Upper lobe of left lung (tissue), 6 donors: ENCODE results near the gene SLC9B1. TPM values are rescaled to one million over a fixed set of nuclear protein-coding genes. Genes with fewer than 3 reads are reported as not detected.
"Not testable (repeated sequence)": the region's sequence is repeated elsewhere in the genome, so short reads cannot be mapped to it uniquely, and the experiment has no call there.

Experiments
- ATAC-seq, 2 donors: fragments of 200-7000 bp; cut with Tn5 transposase; one replicate each; pipeline ENCODE4 v1.9.1; 2022; ENCODE audit warnings: mild to moderate bottlenecking in 2 of 2, moderate library complexity in 2 of 2; ENCODE audit not compliant: low FRiP score in 2 of 2
- DNase-seq, 2 donors: peaks; one replicate each; pipeline ENCODE4 v3.0.0-alpha.2; 2019 to 2020
- H3K27ac ChIP-seq, 4 donors: fragments of 200-600 bp; sonication (generic); one replicate each; pipeline ENCODE4 v1.5.1; 2016 to 2019
- H3K27me3 ChIP-seq, 4 donors: fragments of 200-600 bp; sonication (generic); one replicate each; pipeline ENCODE4 v1.5.1; 2017 to 2019
- H3K36me3 ChIP-seq, 4 donors: fragments of 200-600 bp; sonication (generic); one replicate each; pipeline ENCODE4 v1.5.1; 2016 to 2019
- H3K4me1 ChIP-seq, 4 donors: fragments of 200-600 bp; sonication (generic); one replicate each; pipeline ENCODE4 v1.5.1; 2018 to 2019
- H3K4me3 ChIP-seq, 4 donors: fragments of 200-600 bp; sonication (generic); one replicate each; pipeline ENCODE4 v1.5.1; 2017 to 2019; ENCODE audit warnings: mild to moderate bottlenecking in 2 of 4, moderate library complexity in 1 of 4
- H3K9me3 ChIP-seq, 4 donors: fragments of 200-600 bp; sonication (generic); one replicate each; pipeline ENCODE4 v1.5.1; 2018 to 2019
- CTCF ChIP-seq, 6 experiments: fragments of 450-650 bp in 4 of 6; fragments of 200-600 bp in 2 of 6; sonication (generic) in 2 of 6; IDR thresholded peaks; one replicate each; pipeline ENCODE4 v1.5.1; 2016 to 2019; ENCODE audit warnings: antibody characterized with exemption in 6 of 6
- EP300 ChIP-seq, 4 donors: sonication (generic); formaldehyde crosslinking; IDR thresholded peaks; one replicate each; pipeline ENCODE4 v1.5.1; 2017; ENCODE audit warnings: antibody characterized with exemption in 4 of 4, control low read depth in 2 of 4
- POLR2A ChIP-seq, 4 donors: fragments of 450-650 bp; IDR thresholded peaks; one replicate each; pipeline ENCODE4 v1.5.1; 2016 to 2017; ENCODE audit warnings: antibody characterized with exemption in 4 of 4, mild to moderate bottlenecking in 2 of 4
- POLR2AphosphoS5 ChIP-seq, 2 donors: sonication (generic); formaldehyde crosslinking; IDR thresholded peaks; one replicate each; pipeline ENCODE4 v1.5.1; 2017; ENCODE audit warnings: antibody characterized with exemption in 2 of 2
- WGBS, 2 donors: methylation state at CpG; one replicate each; pipeline ENCODE4 v1.1.5; 2017 to 2018; 5-methylcytosine and 5-hydroxymethylcytosine counted together
- total RNA-seq, 6 donors: library from RNA; depleted of rRNA in 4 of 6; stranded (reverse); fragments of >200 nt in 4 of 6; gene quantifications; one replicate each; pipeline versions ENCODE4 v1.1.0 to v1.2.1, GENCODE V29; 2016 to 2021
- donor health status: DM: no; HTN: no; CAD: no; lungs with moderate emphysema.
- donor health status: DM: no; HTN: yes; CAD: no; lungs with severe emphysema.

Gene SLC9B1
- total RNA-seq, 6 donors from 2014 or later = 0.44 to 1.4 (median 0.62) TPM; not detected in 2

- WGBS, 2 donors = 91 to 94% methylated on average over 1 of the region's 1 CpG
- ATAC-seq (no peak), DNase-seq (no peak)
Observed at GRCh38 chr4:102881343-102881742, 138.2 kb downstream of the SLC9B1 start.

DNA sequence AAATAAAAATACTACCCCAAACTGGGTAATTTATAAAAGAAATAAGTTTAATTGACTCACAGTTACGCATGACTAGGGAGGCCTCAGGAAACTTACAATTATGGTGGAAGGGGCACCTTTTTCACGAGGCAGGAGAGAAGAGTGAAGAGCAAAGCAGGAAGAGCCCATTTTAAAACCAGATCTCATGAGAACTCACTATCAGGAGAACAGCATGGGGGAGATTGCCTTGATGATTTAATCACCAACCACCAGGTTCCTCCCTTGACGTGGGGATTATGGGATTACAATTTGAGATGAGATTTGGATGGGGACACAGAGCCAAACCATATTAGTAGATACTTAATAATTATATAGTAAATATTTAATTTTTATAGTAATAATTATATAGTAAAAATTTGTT, 140.6 kb downstream of the SLC9B1 start:
- peaks cover 0 to 9% (median 0%) of the 10 kb centered on the region in 4 donors for H3K9me3 ChIP-seq
- WGBS, 2 donors = 81 to 93% methylated on average over 3 of the region's 3 CpGs
- H3K27me3 ChIP-seq = no peaks in the 10 kb centered on the region
- no peaks in the 10 kb centered on the region for H3K4me1 ChIP-seq
- no peak overlapping the region for H3K4me3 ChIP-seq
- DNase-seq (no peak), ATAC-seq (no peak)
- peak overlapping the region in 1 of 4 donors; percentile 62 for H3K27ac ChIP-seq
- TF ChIP-seq EP300 (IDR thresholded peaks at IDR 0.05) = no peak
- no peak for TF ChIP-seq CTCF (IDR thresholded peaks at IDR 0.05)
- no peak for TF ChIP-seq POLR2AphosphoS5 (IDR thresholded peaks at IDR 0.05)
- TF ChIP-seq POLR2A (IDR thresholded peaks at IDR 0.05) = no peak
- peaks cover 0 to 15% (median 0%) of the 10 kb centered on the region in 4 donors for H3K36me3 ChIP-seq

More at GRCh38 chr4:102881343-102881742, 138.2 kb downstream of the SLC9B1 start:
- no peaks in the 10 kb centered on the region for H3K27me3 ChIP-seq
- no peak overlapping the region for H3K27ac ChIP-seq
- TF ChIP-seq EP300 (IDR thresholded peaks at IDR 0.05) (no peak), POLR2AphosphoS5 (IDR thresholded peaks at IDR 0.05) (no peak), POLR2A (IDR thresholded peaks at IDR 0.05) (no peak), CTCF (IDR thresholded peaks at IDR 0.05) (no peak)
- peaks cover 0 to 3% (median 0%) of the 10 kb centered on the region in 4 donors for H3K4me1 ChIP-seq
- H3K9me3 ChIP-seq = peaks cover 0 to 9% (median 0%) of the 10 kb centered on the region in 4 donors
- H3K4me3 ChIP-seq = no peak overlapping the region
- H3K36me3 ChIP-seq = peaks cover 0 to 7% (median 0%) of the 10 kb centered on the region in 4 donors

DNA sequence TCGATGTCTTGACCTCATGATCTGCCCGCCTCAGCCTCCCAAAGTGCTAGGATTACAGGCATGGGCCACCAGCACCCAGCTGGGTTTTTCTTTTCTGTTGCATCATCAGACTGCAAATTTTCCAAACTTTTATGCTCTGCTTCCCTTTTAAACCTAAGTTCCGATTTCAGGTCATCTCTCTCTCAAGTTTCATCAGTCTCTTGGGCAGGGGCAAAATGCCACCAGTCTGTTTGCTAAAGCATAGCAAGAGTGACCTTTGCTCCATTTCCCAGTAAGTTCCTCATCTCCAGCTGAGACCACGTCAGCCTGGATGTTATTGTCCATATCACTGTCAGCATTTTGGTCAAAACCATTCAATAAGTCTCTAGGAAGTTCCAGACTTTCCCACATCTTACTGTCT, 141.2 kb downstream of the SLC9B1 start:
- 53 to 70% methylated on average over 4 of the region's 4 CpGs for WGBS, 2 donors
- ATAC-seq (peak in 1 of 2 donors; percentile 73), DNase-seq (peak in 1 of 2 donors; percentile 41)
- peak overlapping the region in 3 of 4 donors; percentile 25 to 62 (median 44) for H3K27ac ChIP-seq
- not testable (repeated sequence) for H3K4me1 ChIP-seq, H3K4me3 ChIP-seq, H3K9me3 ChIP-seq, H3K27me3 ChIP-seq
- peaks cover 0 to 15% (median 0%) of the 10 kb centered on the region in 4 donors for H3K36me3 ChIP-seq
- TF ChIP-seq POLR2AphosphoS5 (IDR thresholded peaks at IDR 0.05) (peak in 1 of 2 donors; percentile 11), EP300 (IDR thresholded peaks at IDR 0.05) (peak in 1 of 4 donors; percentile 58), POLR2A (IDR thresholded peaks at IDR 0.05) (peak in 1 of 4 donors; percentile 33)

- DNase-seq, H3K4me1 ChIP-seq, ATAC-seq, H3K27me3 ChIP-seq, H3K9me3 ChIP-seq, H3K4me3 ChIP-seq: not testable (repeated sequence)
- Histone ChIP-seq H3K36me3 (peaks cover 0 to 15% (median 0%) of the 10 kb centered on the region in 4 donors), H3K27ac (peak overlapping the region in 2 of 4 donors; percentile 25 to 44)
- WGBS, 2 donors = 93 to 100% methylated on average over 3 of the region's 3 CpGs
Observed at GRCh38 chr4:102877477-102878106, 141.9 kb downstream of the SLC9B1 start.

DNA sequence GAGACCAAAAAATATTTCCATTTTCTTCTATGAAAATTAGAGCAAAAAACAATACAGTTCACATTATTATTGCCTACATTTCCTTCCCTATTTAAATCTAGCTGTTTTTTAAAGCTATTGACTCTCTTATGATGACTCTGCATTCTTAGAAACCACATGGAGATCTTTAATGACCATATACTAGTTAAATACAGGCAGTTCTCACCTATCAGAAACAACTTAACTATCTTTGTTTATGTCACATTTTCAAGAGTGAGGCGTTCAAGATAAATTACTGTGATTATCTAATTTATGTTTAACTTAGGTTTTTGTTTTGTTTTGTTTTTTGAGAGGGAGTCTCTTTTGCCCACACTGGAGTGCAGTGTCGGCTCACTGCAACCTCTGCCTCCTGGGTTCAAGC, 147.7 kb downstream of the SLC9B1 start:
- no peak for DNase-seq
- Histone ChIP-seq H3K4me1 (peaks cover 14 to 24% (median 19%) of the 10 kb centered on the region in 4 donors), H3K4me3 (no peak overlapping the region), H3K9me3 (no peaks in the 10 kb centered on the region), H3K27ac (peak overlapping the region in 1 of 4 donors; percentile 4), H3K27me3 (no peaks in the 10 kb centered on the region), H3K36me3 (peaks cover 0 to 15% (median 0%) of the 10 kb centered on the region in 4 donors)
- no peak for ATAC-seq
- TF ChIP-seq POLR2AphosphoS5 (IDR thresholded peaks at IDR 0.05) (no peak), POLR2A (IDR thresholded peaks at IDR 0.05) (no peak), CTCF (IDR thresholded peaks at IDR 0.05) (no peak), EP300 (IDR thresholded peaks at IDR 0.05) (no peak)
- 73 to 80% methylated on average over 2 of the region's 2 CpGs for WGBS, 2 donors
